Parathyroid adenoma (tissue), 2 donors: ENCODE measurements around the gene KANK4.

Source experiments
- H2AFZ ChIP-seq: fragments of 300-600 bp; sonication (generic); one replicate; pipeline ENCODE4 v1.7.0; 2017; ENCODE audit warnings: antibody characterized with exemption, mild to moderate bottlenecking
- H3K27ac ChIP-seq: fragments of 300-600 bp; sonication (generic); one replicate; pipeline ENCODE4 v1.7.0; 2017
- H3K27me3 ChIP-seq: fragments of 300-600 bp; sonication (generic); one replicate; pipeline ENCODE4 v1.7.0; 2017; ENCODE audit warnings: low read length; ENCODE audit not compliant: control insufficient read depth, insufficient read depth
- H3K36me3 ChIP-seq: fragments of 300-600 bp; sonication (generic); one replicate; pipeline ENCODE4 v1.7.0; 2017; ENCODE audit warnings: low read length; ENCODE audit not compliant: control insufficient read depth, insufficient read depth
- H3K4me1 ChIP-seq: fragments of 300-600 bp; sonication (generic); one replicate; pipeline ENCODE4 v1.7.0; 2017; ENCODE audit warnings: control low read depth
- H3K4me2 ChIP-seq: fragments of 300-600 bp; sonication (generic); one replicate; pipeline ENCODE4 v1.7.0; 2017; ENCODE audit warnings: low read length
- H3K4me3 ChIP-seq: fragments of 300-600 bp; sonication (generic); one replicate; pipeline ENCODE4 v1.7.0; 2017; ENCODE audit warnings: low read depth, low read length
- H3K79me2 ChIP-seq: fragments of 300-600 bp; sonication (generic); one replicate; pipeline ENCODE4 v1.7.0; 2017; ENCODE audit warnings: control low read depth
- H3K9ac ChIP-seq: fragments of 300-600 bp; sonication (generic); one replicate; pipeline ENCODE4 v1.7.0; 2017; ENCODE audit warnings: mild to moderate bottlenecking
- H3K9me3 ChIP-seq: fragments of 300-600 bp; sonication (generic); one replicate; pipeline ENCODE4 v1.7.0; 2017; ENCODE audit warnings: low read length; ENCODE audit not compliant: control insufficient read depth
- CTCF ChIP-seq: fragments of 300-600 bp; sonication (generic); IDR thresholded peaks from one replicate; pipeline ENCODE4 v1.7.0; 2017; ENCODE audit warnings: antibody characterized with exemption, mild to moderate bottlenecking
- donor health status: primary hyperparathyroidism.

The KANK4 gene

GRCh38 chr1:62294261-62294660 lies 25.0 kb downstream of the KANK4 start:
- Histone ChIP-seq H3K36me3 (no peaks in the 10 kb centered on the region), H3K27ac (no peak overlapping the region), H3K4me3 (no peak overlapping the region), H3K27me3 (no peaks in the 10 kb centered on the region), H3K9me3 (no peaks in the 10 kb centered on the region), H3K79me2 (no peaks in the 10 kb centered on the region), H3K9ac (no peak overlapping the region), H2AFZ (no peak overlapping the region), H3K4me2 (no peak overlapping the region), H3K4me1 (no peaks in the 10 kb centered on the region)
- no peak for TF ChIP-seq CTCF

- no peak overlapping the region for H3K9ac ChIP-seq
- H3K36me3 ChIP-seq = no peaks in the 10 kb centered on the region
- H3K9me3 ChIP-seq = no peaks in the 10 kb centered on the region
- H2AFZ ChIP-seq = no peak overlapping the region
- H3K4me3 ChIP-seq = no peak overlapping the region
- no peaks in the 10 kb centered on the region for H3K27me3 ChIP-seq
- TF ChIP-seq CTCF = no peak
- no peaks in the 10 kb centered on the region for H3K79me2 ChIP-seq
- no peak overlapping the region for H3K27ac ChIP-seq
- H3K4me2 ChIP-seq = no peak overlapping the region
- H3K4me1 ChIP-seq = no peaks in the 10 kb centered on the region
Observed at GRCh38 chr1:62288662-62289061, 30.6 kb downstream of the KANK4 start.

- H3K27me3 ChIP-seq = no peaks in the 10 kb centered on the region
- no peak overlapping the region for H3K4me3 ChIP-seq
- TF ChIP-seq CTCF = no peak
- H3K4me1 ChIP-seq = no peaks in the 10 kb centered on the region
- H3K27ac ChIP-seq = no peak overlapping the region
- no peaks in the 10 kb centered on the region for H3K9me3 ChIP-seq
- no peak overlapping the region for H3K9ac ChIP-seq
- no peak overlapping the region for H2AFZ ChIP-seq
- no peak overlapping the region for H3K4me2 ChIP-seq
- H3K36me3 ChIP-seq = no peaks in the 10 kb centered on the region
- H3K79me2 ChIP-seq = no peaks in the 10 kb centered on the region
Observed at GRCh38 chr1:62288224-62288623, 31.0 kb downstream of the KANK4 start.

- H3K27me3 ChIP-seq = no peaks in the 10 kb centered on the region
- H3K9me3 ChIP-seq = no peaks in the 10 kb centered on the region
- H3K79me2 ChIP-seq = no peaks in the 10 kb centered on the region
- no peak overlapping the region for H3K4me3 ChIP-seq
- H2AFZ ChIP-seq = no peak overlapping the region
- H3K4me1 ChIP-seq = no peaks in the 10 kb centered on the region
- no peak overlapping the region for H3K4me2 ChIP-seq
- no peak for TF ChIP-seq CTCF
- no peak overlapping the region for H3K9ac ChIP-seq
- no peak overlapping the region for H3K27ac ChIP-seq
- H3K36me3 ChIP-seq = no peaks in the 10 kb centered on the region
Observed at GRCh38 chr1:62286786-62287224, 32.4 kb downstream of the KANK4 start.

- no peak for TF ChIP-seq CTCF
- Histone ChIP-seq H3K9ac (no peak overlapping the region), H3K27ac (no peak overlapping the region), H3K4me3 (no peak overlapping the region), H3K4me2 (no peak overlapping the region), H2AFZ (no peak overlapping the region), H3K36me3 (no peaks in the 10 kb centered on the region), H3K9me3 (no peaks in the 10 kb centered on the region), H3K27me3 (no peaks in the 10 kb centered on the region), H3K79me2 (no peaks in the 10 kb centered on the region), H3K4me1 (no peaks in the 10 kb centered on the region)
Observed at GRCh38 chr1:62285984-62286785, 33.0 kb downstream of the KANK4 start.
